Mesothelial cell of epicardium (in vitro differentiated cells): ENCODE results near the gene FSTL5. TPM values are rescaled to one million over a fixed set of nuclear protein-coding genes. Genes with fewer than 3 reads are reported as not detected.

Experiments used
- DNase-seq, 2 experiments: peaks; one replicate each; pipeline ENCODE4 v3.0.0; 2021; ENCODE audit warnings: low spot score in 2 of 2; ENCODE audit not compliant: unreplicated experiment in 2 of 2
- H3K27ac Mint-ChIP-seq: 2 replicates; pipeline ENCODE4 v1.8.0; 2021; ENCODE audit warnings: mixed read lengths
- H3K27me3 Mint-ChIP-seq: 2 replicates; pipeline ENCODE4 v1.8.0; 2021; ENCODE audit warnings: low read depth, mixed read lengths
- H3K36me3 Mint-ChIP-seq: 2 replicates; pipeline ENCODE4 v1.8.0; 2021; ENCODE audit warnings: mixed read lengths
- H3K4me1 Mint-ChIP-seq: 2 replicates; pipeline ENCODE4 v1.8.0; 2021; ENCODE audit warnings: mixed read lengths
- H3K4me3 Mint-ChIP-seq: 2 replicates; pipeline ENCODE4 v1.8.0; 2021; ENCODE audit warnings: mild to moderate bottlenecking, moderate library complexity, mixed read lengths
- H3K9me3 Mint-ChIP-seq: 2 replicates; pipeline ENCODE4 v1.8.0; 2021; ENCODE audit warnings: mixed read lengths
- total RNA-seq: library from RNA; stranded (reverse); gene quantifications from 3 replicates; pipeline ENCODE4 v1.2.1, GENCODE V29; 2021
- TF ChIP-seq, protein P1 (sequence below): fragments of 200-600 bp; sonication (generic); IDR thresholded peaks from one replicate; pipeline ENCODE4 v1.5.0; 2021; ENCODE audit warnings: antibody characterized with exemption; ENCODE audit not compliant: unreplicated experiment

Gene FSTL5
- total RNA-seq, 1 donor from 2014 or later, result 0.04 TPM

- H3K4me1 Mint-ChIP-seq, result peaks cover 12% of the 10 kb centered on the region
- H3K27ac Mint-ChIP-seq, result no peak overlapping the region
- H3K36me3 Mint-ChIP-seq, result no peaks in the 10 kb centered on the region
- TF ChIP-seq, protein P1, sequence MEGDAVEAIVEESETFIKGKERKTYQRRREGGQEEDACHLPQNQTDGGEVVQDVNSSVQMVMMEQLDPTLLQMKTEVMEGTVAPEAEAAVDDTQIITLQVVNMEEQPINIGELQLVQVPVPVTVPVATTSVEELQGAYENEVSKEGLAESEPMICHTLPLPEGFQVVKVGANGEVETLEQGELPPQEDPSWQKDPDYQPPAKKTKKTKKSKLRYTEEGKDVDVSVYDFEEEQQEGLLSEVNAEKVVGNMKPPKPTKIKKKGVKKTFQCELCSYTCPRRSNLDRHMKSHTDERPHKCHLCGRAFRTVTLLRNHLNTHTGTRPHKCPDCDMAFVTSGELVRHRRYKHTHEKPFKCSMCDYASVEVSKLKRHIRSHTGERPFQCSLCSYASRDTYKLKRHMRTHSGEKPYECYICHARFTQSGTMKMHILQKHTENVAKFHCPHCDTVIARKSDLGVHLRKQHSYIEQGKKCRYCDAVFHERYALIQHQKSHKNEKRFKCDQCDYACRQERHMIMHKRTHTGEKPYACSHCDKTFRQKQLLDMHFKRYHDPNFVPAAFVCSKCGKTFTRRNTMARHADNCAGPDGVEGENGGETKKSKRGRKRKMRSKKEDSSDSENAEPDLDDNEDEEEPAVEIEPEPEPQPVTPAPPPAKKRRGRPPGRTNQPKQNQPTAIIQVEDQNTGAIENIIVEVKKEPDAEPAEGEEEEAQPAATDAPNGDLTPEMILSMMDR, result no peak
- no peaks in the 10 kb centered on the region for H3K9me3 Mint-ChIP-seq
- no peaks in the 10 kb centered on the region for H3K27me3 Mint-ChIP-seq
- no peak overlapping the region for H3K4me3 Mint-ChIP-seq
- no peak for DNase-seq
Measured at GRCh38 chr4:161442921-161443320, 720.9 kb downstream of the FSTL5 start.

DNA sequence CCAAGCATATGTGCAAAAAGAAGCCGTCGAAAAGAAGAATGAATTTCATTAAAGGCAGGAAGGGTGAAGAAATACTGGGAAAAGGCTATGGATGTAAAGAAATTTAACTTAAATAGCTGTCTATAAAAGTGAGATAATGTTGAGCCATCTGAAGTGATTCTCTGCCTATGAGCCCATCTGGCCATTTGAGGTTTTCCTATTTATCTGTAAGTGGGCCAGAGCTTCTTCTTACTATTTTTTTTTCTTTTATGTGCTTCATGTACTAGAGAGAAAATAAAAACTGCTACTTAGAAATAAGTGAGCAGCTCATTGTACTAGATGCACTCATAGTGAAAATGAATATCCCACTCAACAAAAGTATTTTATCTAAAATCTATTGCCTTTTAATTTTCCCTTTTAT, 725.7 kb downstream of the FSTL5 start:
- TF ChIP-seq, protein P1, result no peak
- no peak for DNase-seq
- Mint-ChIP-seq H3K27me3 (no peaks in the 10 kb centered on the region), H3K4me1 (no peaks in the 10 kb centered on the region), H3K4me3 (no peak overlapping the region), H3K27ac (no peak overlapping the region), H3K36me3 (no peaks in the 10 kb centered on the region), H3K9me3 (peaks cover 22% of the 10 kb centered on the region)

- DNase-seq, result no peak
- Mint-ChIP-seq H3K27me3 (no peaks in the 10 kb centered on the region), H3K9me3 (peaks cover 21% of the 10 kb centered on the region), H3K36me3 (peaks cover 3% of the 10 kb centered on the region), H3K4me1 (no peaks in the 10 kb centered on the region), H3K27ac (no peak overlapping the region), H3K4me3 (no peak overlapping the region)
- TF ChIP-seq, protein P1, result no peak
Measured at GRCh38 chr4:161428180-161428965, 735.4 kb downstream of the FSTL5 start.

DNA sequence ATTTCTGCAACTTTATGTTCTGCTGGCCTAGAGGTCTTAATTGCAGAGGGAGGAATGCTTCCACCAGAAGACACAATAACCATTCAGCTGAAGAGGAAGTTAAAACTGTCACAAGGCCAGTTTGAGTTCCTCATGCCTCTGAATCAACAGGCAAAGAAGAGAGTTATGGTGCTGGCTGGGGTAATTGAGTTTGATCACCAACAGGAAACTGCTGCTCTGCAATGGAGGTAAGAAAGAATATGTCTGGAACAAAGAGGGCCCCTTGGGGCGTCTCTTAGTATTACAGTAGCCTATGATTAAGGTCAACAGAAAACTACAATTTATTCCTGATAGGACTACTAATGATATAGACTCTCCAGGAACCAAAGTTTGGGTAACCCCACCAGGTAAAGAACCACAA, 744.0 kb downstream of the FSTL5 start:
- TF ChIP-seq, protein P1, result no peak
- H3K36me3 Mint-ChIP-seq, result no peaks in the 10 kb centered on the region

GRCh38 chr4:161411901-161412300, 751.9 kb downstream of the FSTL5 start:
- Mint-ChIP-seq H3K9me3 (peaks cover 29% of the 10 kb centered on the region), H3K36me3 (no peaks in the 10 kb centered on the region), H3K4me1 (no peaks in the 10 kb centered on the region), H3K27ac (no peak overlapping the region), H3K4me3 (no peak overlapping the region), H3K27me3 (no peaks in the 10 kb centered on the region)
- no peak for DNase-seq
- TF ChIP-seq, protein P1, result no peak

More for the DNA sequence above, 744.0 kb downstream of the FSTL5 start:
- Mint-ChIP-seq H3K27ac (no peak overlapping the region), H3K4me3 (no peak overlapping the region), H3K27me3 (no peaks in the 10 kb centered on the region), H3K4me1 (no peaks in the 10 kb centered on the region), H3K9me3 (no peaks in the 10 kb centered on the region)
- DNase-seq, result no peak
